D341Med (cell line): Measurements from ENCODE around the gene POLN.

Source experiments
- DNase-seq: peaks from one replicate; pipeline ENCODE4 v3.0.0; 2012; ENCODE audit warnings: low spot score

Gene POLN

DNA sequence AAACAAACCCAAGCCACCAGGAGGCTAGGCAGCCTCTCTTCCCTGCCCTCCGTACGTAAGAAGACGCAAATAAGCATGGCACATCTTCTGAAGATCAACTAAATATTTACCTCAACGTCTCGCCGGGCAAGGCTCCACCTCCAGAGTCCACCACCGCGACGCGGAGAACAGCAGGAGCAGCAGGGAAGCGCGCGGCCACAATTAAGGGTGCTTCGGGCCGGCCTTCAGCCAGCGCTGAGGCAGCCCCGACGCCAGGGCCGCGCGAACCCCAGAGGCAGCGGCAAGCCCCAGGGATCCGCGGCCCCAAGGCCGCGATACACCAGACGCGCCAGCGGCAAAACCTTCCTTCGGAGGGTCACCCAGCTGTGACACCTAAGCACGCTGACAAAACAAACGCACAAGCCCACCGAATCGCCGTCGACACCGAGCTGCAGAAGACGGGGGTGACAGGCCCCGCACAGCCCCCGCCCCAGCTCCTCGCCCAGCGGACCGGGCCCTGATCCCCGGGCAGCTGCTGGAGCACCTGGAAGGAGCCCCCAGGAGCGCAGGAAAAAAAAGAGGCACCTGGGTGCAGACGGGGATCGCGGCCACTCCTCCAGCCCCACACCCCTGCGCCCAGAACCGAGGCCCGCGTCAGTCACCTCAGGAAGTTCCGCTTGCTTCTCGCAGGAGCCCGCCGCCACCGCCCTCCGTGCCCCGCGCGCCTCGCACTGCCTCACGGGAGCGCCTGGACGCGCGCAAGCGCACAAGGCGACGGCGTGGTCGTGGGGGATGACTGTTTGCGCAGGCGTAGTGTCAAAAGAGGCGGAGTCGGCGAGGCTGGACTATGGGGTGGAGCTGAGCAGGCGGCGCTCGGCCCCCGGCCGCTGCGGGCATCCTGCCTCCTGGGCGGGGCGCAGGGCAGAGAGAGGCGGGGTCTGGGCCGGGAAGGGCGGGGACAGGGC, at the start of gene POLN, which contains the start of gene HAUS3:
Gene POLN (minus strand): TSS at position 712 of the 944 bp plus-strand sequence. CDS start 12,890 bp downstream, outside the sequence.
Gene HAUS3 (minus strand): TSS at position 712 of the 944 bp plus-strand sequence. CDS start 1,175 bp downstream, outside the sequence.
- peak; percentile 100 for DNase-seq

DNA sequence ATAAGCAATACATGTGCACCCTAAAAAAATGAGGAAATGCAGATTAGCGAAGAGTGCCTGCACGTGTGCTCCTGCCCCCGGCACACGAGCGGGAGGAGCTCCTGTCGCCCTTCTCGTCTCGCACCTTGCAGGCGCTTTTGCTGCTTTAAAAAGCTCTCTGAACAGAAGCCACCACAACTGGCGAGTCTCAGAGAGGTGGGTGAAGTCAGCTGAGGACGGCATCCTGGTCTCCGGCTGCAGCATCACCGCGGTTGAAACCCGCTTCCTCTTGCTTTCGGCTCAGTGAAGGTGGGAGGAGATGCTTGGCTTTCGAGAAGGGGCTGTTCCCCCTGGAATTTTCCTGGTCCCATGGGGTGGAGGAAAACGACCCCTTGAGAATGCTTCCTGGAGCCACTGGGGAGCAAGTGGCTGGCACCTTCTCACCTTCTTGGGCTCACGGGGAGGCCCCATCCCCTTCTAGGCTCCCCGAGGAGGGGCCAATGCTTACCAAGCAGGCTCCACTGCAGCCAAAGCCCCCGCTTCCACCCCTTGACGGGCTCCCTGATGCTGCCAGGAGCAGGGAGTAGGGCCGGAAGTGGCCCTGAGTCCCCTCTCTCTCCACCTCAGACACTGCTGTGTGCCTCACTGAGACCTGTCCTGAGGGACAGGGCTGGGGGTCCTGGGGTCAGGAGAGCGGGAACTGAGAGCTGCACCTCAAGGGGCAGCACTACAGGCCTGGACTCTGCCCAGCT, 49.2 kb upstream of the POLN start:
- peak; percentile 27 for DNase-seq

DNA sequence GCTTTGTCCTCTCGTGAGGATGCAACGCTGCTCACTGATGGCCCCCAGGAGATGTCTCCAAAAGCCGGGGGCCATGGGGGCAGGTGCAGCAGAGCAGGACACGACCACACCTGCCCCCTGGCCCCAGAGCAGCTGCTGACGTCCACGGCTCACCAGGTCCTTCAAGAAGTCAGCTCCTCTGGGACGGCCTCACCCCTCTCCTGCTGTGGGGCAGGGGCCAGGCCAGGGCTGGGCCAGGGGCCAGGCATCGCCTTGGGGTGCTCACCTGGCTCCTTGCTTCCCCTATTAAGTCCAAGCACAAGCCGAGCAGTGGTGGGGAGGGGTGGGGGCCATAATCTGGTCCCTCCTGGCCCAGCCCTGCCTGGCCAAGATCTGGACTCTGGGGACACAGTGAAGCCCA, 48.6 kb upstream of the POLN start:
- DNase-seq, result no peak

DNA sequence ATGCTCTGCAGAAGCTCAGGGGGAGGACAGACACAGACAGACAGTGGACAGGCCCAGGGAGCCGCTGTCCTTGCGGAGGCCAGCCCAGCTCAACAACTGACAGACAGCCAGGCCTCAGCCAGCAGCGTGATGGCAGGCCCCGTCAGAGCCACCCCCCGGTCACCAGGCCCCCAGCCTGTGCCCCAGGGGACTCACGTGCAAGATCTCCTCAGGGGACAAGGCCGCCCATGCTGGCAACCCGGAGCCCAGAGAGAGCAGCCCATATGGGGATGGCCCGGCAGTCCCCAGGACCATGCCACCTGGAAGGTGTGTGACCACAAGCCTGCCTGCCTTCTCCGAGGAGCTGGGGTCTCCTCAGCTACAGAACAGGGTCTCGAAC, 48.0 kb upstream of the POLN start:
- DNase-seq, result no peak

DNA sequence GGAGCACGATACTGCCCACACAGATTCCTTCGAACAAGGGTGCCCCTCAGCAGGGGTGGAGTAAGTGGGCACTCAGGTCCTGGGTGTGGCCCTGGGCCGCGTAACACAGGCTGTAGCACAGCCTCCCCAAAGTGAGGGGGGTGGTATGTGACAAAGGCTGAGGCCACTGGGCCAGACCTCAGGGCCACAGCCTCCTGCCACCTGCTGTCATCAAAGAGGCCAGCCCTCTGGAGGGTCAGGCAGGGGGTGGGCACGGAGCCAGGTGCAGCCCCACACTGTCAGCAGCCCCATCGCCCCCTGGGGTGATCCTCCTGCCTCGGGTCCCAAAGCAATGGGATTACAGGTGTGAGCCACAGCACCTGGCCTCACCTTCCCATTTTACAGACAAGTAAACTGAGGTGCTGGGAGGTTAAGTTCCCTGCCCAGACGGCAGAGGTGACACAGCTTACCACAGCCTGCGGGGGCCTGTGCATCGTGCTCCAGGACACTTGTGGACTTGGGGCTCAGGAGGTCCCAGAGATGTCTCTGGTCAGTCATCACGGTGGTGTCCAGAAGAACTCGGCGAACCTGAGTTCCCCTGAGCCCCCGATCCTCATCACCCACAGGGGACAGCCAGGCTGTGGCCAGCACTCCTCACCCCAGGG, 47.5 kb upstream of the POLN start:
- DNase-seq, result no peak

DNA sequence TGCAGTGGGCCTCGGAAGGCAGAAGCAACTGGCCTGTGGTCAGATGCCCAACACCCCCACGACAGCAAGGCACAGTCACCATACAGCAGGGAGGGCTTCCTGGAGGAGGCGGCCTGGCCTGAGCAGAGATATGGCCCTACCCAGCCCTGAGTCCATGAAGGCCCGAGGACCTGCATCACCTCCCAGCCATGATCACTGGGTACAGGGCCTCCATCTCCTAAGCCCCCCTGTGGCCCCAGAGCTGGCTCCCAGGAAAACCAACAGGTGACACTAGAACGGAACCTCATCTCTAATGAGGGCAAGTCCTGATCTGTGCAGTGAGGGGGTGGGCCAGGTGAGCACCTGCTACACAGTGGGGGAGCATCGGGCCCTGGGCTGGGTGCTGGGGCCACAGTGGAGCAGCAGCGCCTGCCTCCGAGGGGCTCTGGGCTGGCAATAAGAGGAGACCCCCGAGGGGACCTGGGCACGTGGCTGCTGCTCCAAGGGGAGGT, 46.2 kb upstream of the POLN start:
- DNase-seq, result no peak

DNA sequence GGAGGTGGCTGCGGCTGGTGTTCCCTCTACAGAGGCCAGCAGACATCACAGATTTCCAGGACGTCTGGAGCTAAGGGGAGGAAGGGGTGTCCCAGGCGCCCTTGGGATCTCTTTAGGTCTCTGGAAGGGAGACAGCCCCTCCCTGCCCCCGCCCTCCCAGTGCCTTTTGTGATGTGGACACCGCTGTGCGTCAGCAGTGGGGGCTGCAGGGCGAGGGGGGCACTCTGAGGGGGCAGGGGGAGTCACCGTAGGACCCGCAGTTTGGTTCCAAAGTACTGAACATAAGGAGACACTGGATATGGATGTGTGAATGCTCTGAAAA, 45.6 kb upstream of the POLN start:
- no peak for DNase-seq

DNA sequence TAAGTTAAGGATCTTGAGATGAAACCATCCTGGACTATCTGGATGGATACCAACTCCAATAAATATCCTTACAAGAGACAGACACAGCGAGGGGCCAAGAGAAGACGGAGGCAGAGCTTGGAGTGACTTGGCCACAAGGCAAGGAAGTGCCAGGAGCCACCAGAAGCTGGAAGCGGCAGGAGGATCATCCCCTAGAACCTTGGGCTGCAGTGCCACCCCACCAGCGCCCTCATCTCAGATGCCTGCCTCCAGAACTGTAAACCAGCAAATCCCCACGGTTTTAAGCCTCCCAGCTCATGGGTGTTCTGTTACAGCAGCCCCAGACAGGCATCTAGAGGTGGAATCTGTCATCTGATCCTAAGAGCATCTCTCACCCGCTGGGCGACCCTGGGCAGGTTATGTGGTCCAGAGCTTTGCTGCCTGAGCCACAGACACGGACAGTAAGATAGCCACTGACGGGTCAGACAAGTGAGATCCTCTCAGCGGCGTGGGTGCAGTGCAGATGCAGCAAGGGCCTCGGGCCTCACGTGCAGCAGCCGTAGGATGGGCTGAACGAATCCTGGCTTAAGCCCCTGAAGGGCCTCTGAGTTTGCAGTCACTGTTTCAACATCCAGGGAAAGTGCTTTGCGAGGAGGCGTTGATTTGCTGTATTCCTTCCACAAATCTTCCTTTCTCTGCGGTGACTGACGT, 45.1 kb upstream of the POLN start:
- DNase-seq, result no peak

DNA sequence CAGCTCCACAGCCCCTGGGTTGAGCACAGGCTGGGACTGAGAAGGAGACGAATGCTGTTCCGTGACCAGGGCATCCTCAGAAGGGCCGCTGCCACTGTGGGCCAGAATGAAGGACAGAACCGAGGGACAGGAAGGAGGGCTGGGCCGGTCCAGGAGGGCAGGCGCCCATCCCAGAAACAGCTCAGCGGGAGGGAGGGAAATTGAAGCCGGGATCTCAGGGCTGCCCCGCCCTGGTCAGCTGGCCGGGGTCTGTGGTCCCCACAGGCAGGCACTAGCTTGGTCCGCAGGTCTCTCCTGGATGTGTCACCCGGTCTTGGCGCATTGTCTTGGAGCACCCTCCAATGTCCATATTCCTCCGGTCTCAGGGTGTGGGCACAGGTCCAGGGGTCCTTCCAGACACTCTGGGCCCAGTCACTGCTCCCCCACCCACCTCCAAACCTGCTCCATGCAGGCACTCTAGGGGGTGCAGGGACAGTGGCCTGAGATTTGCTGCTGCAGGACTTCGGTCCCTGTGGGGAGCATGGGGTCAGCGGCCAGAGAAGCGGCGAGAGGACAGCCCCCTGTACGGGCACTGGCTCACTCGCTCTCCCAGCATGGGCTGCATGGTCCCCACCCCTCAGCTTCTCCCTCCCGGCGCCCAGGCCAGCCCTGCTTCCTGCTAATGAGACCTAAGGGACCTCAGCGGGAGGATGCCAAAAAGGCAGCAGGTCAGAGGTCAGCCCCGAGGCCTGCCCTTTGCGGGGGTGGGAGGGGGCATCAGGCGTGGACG, 43.9 kb upstream of the POLN start:
- DNase-seq, result no peak

DNA sequence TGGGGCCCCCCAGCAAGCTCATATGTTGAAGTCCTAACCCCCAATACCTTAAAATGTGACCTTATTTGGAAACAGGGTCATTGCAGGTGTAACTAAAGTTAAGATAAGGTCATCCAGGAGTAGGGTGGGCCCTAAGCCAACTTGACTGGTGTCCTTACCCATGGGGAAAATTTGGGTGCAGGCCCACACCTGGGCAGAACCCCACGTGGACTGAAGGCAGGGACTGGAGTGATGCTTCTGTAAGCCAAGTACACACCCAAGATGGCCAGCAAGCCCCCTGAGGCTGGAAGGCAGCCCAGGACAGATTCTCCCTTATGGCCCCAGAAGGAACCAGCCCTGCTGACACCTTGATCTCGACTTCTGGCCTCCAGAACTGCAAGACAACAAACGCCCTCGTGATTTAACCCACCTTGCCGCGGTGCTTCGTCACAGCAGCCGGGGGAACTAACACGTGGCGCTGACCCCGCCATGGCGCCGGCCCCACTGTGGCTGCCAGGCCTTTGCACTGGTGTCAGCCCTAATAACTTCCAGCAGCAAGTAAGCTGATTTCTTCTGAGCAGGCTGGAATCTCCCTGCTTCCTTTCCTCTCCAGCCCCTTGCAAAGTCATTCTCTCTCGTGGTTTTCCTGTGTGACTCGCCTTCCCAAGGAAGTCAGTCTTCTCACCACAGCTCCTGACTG, 43.2 kb upstream of the POLN start:
- DNase-seq, result no peak

DNA sequence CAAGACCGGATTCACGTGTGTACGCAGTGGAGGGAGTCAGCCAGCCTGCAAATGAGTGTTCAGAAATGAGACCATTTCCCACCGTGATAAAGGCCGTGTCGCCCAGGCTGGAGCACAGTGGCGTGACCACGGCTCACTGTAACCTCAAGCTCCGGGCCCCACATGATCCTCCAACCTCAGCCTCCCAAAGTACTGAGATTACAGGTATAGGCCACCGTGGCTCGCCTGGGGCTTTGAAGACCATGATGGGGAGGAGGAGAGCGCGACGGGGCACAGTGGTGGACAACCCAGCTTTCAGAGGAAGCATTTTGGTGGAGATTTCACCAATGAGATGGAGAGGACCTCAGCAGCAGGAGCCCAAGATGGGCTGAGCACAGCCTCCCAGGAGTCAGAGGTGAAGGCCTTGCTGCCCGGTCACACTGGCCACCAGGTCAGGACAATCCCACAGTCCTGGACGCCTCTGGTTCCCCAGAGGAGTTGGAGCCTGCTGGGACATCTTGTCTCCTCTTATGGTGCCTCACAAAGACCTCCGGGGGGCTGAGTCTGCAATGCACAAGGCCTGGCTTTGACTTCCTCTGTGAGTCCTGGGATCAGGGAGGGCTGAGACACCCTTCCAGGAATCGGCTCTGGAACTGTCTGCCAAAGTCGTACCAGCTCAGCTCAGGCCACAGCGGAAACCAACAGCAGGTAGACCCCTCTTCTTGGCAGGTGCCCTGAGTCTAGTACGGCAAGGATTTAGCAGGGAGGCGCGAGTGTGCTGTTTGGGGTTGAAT, 42.4 kb upstream of the POLN start:
- no peak for DNase-seq

DNA sequence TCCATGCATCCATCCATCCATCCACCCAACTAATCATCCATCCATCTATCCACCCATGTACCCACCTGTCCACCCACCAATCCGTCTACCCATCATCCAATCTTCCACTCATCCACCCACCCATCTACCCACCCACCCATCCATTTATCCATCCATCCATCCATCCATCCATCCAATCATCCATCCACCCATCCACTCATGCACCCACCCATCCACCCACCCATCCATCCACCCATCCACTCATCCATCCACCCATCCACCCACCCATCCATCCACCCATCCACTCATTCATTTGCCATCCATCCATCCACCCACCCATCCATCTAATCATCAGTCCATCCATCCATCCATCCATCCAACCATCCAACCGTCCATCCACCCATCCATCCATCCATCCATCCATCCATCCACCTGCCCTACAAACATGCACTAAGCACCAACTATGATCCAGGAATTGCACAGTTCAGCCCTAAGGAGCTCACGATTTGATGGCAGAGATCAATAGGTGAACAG, 41.3 kb upstream of the POLN start:
- DNase-seq, result no peak

DNA sequence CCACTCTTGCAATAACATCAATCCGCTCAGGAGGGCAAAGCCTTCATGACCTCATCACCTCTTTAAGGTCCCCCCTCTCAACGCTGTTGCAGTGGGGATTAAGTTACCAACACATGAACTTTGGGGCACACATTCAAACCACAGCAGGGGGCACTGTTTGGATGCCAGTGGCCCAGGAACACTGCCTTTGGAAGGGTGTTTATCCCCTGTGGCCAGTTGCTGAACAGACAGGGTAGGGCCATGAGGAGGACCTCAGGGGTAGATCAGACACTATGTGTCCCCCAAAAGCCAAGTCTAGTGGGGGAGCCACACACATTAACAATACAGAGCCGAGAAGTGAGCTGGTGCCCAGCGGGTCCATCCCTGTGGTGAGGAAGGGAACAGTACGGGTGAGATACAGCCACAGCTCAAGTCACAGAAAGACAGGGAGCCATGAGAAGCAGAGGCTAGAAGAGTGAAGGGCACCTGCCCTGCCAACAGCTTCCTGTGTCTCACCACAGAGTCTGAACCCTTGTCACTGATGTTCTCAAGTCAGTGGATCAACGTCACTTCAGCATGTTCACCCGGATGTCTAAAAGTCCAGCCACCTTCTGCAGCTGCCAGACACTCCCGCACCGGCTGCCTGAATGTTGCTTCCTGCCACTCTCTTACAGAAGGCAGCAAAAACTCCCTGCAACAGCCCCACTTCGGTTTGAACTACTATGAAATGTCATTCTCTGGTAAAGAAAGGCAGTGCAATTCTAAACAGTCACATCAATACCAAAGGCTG, 39.8 kb upstream of the POLN start:
- DNase-seq, result no peak

DNA sequence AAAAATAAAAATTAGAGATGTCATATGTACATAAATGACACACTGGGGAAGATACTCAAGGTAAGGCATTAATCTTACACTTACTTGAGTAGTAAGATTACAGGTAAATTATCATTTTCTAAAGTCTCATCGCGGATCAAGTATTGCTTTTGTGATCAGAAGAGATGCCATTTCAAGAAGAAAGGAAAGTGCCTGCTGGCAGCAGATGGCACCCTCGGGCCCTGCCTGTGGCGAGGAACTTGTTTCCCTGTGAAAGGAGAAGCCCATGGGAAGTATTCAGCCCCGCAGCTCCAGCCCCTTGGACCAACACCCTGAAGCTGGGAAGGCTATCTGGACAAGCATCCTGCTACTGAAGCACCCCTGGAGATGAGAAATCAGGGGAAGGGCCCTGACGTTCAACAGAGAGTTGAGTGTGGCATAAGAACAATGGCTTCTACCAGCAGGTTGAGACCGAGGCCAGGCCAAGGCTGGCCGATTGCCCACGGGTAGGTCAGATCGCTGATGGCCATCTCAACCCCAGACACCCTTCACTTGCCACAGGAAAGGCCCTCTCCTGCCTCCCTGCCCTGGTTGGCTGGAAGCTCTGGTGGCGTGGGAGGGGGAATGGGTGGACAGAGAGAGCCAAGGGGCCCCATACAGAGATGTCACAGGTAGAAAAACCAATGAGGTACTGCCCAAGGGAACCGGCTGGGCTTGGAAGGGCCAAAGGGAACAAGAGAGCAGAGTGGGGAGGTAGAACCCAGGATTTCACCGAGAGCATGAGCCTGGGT, 38.8 kb upstream of the POLN start:
- DNase-seq, result no peak

DNA sequence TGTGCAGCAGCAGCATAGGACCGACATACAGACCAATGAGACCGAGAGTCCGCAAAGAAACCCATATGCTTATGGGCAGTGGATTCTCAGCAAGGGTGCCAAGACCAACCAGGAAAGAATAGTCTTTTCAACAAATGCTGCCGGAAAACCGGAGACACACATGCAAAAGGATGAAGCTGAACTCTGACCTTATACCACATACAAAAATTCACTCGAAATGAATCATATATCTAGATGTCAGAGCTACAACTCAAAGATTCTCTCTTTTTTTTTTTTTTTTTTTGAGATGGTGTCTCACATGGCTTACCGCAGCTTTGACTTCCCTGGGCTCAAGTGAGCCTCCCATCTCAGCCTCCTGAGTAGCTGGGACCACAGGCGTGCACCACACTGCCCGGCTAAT, 36.0 kb upstream of the POLN start:
- no peak for DNase-seq

DNA sequence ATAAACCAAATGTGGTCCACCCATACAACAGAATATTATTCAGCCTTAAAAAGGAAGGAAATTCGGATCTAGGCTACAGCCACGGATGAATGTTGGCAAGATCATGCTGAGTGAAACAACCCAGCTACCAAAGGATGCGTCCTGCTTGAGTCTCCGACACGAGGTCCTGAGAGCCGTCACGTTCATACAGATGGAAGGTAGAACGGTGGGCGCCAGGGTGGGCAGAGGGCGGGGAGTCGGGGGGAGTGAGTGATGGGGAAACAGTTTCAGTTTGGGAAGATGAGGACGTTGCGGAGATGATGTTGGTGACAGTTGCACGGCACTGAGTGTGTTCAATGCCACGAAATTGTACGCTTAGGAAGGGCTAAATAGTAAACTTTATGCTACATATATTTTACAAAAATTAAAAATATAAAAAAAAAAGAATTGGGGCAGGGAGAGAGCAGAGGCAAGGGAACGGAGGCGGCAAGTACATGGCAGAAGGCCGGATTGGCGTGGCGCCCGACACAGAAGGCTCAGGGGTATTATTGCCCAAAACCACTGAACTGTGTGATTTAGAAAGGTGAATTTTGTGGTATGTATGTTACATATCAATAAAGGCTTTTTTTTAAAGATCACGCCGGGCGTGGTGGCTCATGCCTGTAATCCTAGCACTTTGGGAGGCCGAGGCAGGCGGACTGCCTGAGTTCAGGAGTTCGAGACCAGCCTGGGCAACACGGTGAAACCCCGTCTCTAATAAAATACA, 34.8 kb upstream of the POLN start:
- no peak for DNase-seq

DNA sequence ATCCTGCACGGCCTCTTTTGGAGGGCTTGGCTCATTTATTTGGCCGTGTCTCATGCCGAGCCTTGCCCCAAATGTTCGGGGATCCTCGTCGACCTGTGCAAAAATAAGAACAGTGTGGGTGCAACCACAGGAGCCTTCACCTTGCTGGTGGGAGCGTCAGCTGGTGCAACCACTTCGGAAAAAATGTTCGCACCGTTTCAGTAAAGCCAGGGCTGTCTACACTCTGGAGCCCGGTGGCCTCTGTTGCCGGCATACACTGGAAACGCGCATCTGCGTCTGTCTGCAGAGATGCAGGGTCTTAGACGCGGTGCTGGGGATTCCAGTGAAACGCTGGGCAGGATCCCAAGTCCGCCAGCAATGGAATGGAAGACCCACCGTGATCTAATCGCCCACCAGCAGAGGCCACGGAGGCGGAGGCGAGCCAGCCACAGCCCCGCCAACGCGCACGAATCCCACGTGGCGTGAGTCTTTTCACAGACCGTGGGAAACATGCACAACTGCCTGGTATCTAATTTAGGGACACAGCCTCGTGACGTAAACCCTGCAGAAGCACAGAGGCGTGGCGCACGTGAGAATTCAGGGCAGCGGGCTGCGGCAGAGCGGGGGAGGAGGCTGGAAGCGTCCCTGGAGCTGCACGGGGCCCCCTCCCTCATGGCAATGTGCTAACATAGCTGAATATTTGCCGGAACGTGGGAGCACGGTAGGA, 33.8 kb upstream of the POLN start:
- no peak for DNase-seq
